ENCODE measurements around the gene SLC5A6. TPM values are rescaled to one million over a fixed set of nuclear protein-coding genes. Genes with fewer than 3 reads are reported as not detected.
"Not testable (repeated sequence)": the region's sequence is repeated elsewhere in the genome, so short reads cannot be mapped to it uniquely, and the experiment has no call there.

SLC5A6 gene
- polyA plus RNA-seq, 2 of the 4 experiments (the other 2 are of a cell fraction), result 82.7 to 86.7 TPM

GRCh38 chr2:27177441-27178351 lies 34.4 kb downstream of the SLC5A6 start:
- WGBS (ENCODE audit: missing lambda C conversion rate), result 70% methylated on average over 15 of the region's 15 CpGs
- no peak; a peak in 1 of 6 replicates for ATAC-seq
- CTCF ChIA-PET, result interaction anchor here (0.6 to 2.5 kb wide), 7 partner anchors 8 to 479 kb away, joined by 3 to 17 read pairs (median 4); partner anchors contain the start of gene OST4
- TF ChIP-seq RNF2 (IDR thresholded peaks at IDR 0.05; ENCODE audit: borderline replicate concordance, low read depth) (no peak), PHF8 (IDR thresholded peaks at IDR 0.05; ENCODE audit: borderline replicate concordance, low read depth) (no peak), EP300 (IDR thresholded peaks at IDR 0.05) (no peak), SREBF2 (IDR thresholded peaks at IDR 0.05) (no peak), EHMT2 (IDR thresholded peaks at IDR 0.05; ENCODE audit: low read depth) (no peak), FOSB (CRISPR knock-in tag; IDR thresholded peaks at IDR 0.05) (no peak), ZFP36 (IDR thresholded peaks at IDR 0.05; ENCODE audit: borderline replicate concordance, partially characterized antibody) (no peak), TFCP2L1 (CRISPR knock-in tag; IDR thresholded peaks at IDR 0.05) (no peak), JUN (IDR thresholded peaks at IDR 0.05) (no peak), MAFK (IDR thresholded peaks at IDR 0.05; ENCODE audit: partially characterized antibody) (no peak), EHF (CRISPR knock-in tag; IDR thresholded peaks at IDR 0.05) (no peak), TP53 (CRISPR knock-in tag; IDR thresholded peaks at IDR 0.05) (no peak), HDAC2 (IDR thresholded peaks at IDR 0.05) (no peak), HOXA7 (CRISPR knock-in tag; IDR thresholded peaks at IDR 0.05) (no peak), REST (IDR thresholded peaks at IDR 0.05) (no peak), RCOR1 (IDR thresholded peaks at IDR 0.05; ENCODE audit: low read depth, low read length) (no peak), FOSL2 (IDR thresholded peaks at IDR 0.05) (no peak), FOSL2 (CRISPR knock-in tag; IDR thresholded peaks at IDR 0.05) (no peak), CBX8 (IDR thresholded peaks at IDR 0.05) (no peak)
- TF ChIP-seq, protein P1, sequence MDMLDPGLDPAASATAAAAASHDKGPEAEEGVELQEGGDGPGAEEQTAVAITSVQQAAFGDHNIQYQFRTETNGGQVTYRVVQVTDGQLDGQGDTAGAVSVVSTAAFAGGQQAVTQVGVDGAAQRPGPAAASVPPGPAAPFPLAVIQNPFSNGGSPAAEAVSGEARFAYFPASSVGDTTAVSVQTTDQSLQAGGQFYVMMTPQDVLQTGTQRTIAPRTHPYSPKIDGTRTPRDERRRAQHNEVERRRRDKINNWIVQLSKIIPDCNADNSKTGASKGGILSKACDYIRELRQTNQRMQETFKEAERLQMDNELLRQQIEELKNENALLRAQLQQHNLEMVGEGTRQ (IDR thresholded peaks at IDR 0.05), result no peak
- TF ChIP-seq, protein P2, sequence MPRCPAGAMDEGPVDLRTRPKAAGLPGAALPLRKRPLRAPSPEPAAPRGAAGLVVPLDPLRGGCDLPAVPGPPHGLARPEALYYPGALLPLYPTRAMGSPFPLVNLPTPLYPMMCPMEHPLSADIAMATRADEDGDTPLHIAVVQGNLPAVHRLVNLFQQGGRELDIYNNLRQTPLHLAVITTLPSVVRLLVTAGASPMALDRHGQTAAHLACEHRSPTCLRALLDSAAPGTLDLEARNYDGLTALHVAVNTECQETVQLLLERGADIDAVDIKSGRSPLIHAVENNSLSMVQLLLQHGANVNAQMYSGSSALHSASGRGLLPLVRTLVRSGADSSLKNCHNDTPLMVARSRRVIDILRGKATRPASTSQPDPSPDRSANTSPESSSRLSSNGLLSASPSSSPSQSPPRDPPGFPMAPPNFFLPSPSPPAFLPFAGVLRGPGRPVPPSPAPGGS (IDR thresholded peaks at IDR 0.05), result no peak
- FAIRE-seq, result no peak
- no peaks in the 10 kb centered on the region for H3K9me3 ChIP-seq
- no peak overlapping the region for H3K4me2 ChIP-seq
- H3K27ac ChIP-seq, result no peak overlapping the region
- no peak for DNase-seq (ENCODE audit: low read depth in 1 of 2, low spot score in 1 of 2)
- POLR2A ChIA-PET, result no interaction called here
- H3K4me1 ChIP-seq, result no peaks in the 10 kb centered on the region
- no peak overlapping the region for H3K4me3 ChIP-seq

DNA sequence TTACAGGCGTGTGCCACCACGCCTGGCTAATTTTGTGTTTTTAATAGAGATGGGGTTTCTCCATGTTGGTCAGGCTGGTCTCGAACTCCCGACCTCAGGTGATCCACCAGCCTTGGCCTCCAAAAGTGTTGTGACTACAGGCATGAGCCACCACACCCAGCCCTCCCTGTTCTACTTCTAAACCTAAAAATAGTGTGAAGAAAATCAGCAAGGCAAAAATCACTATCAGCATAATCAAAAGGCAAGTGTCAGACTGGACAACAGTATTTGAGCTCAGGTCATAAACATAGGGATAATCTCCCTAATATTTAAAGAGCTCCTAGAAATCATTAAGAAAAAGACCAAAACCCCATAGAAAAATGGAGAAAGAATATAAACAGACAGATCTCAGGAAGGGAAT lies 36.3 kb downstream of the SLC5A6 start:
- DNase-seq (ENCODE audit: low read depth in 1 of 2, low spot score in 1 of 2); H3K4me1 ChIP-seq; FAIRE-seq; POLR2A ChIA-PET; H3K27ac ChIP-seq; ATAC-seq; H3K4me3 ChIP-seq; H3K4me2 ChIP-seq; H3K9me3 ChIP-seq: not testable (repeated sequence)
- 57% methylated on average over 4 of the region's 4 CpGs for WGBS (ENCODE audit: missing lambda C conversion rate)
- CTCF ChIA-PET, result interaction anchor here (0.7 to 1.8 kb wide), 8 partner anchors 10 to 496 kb away, joined by 3 to 8 read pairs (median 3); no protein-coding TSS in a partner anchor
